Measurements from ENCODE around the gene PRIMA1. TPM values are rescaled to one million over a fixed set of nuclear protein-coding genes. Genes with fewer than 3 reads are reported as not detected.

Gene PRIMA1
- total RNA-seq, 1 experiment from 2014 or later, result 2.3 TPM

DNA sequence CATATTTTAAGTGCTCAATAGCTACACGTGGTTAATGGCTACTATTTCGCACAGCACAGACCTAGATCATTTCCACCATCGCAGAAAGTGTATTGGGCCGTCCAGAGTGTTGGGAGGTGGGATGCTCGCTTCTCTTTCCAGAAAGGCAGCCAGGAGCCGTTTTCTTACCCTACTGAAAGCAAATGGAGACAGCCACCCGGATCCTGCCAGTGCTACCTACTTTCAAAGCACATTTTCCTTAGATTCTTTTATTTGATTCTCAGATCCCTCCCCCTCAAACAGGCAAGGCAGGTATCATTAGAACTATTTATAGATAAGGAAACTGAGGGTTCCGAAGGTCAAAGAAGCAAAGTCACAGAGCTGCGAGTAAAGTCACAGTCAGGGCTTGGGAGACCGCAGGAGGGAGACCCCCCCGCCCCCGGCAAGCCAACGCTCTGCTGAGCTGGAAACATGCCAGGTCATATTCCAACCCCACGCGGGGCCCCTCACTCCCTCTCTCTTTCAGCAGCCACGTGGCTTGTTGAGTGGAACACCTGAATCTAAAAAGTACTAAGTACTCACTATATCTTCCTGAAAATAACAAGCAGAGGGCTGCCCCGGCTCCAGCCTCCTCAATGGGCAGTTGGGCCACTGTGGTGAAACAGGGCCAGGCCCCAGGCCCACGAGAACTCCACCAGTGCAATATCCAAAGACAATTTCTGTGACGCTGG, 36.2 kb downstream of the PRIMA1 start:
- Histone ChIP-seq H4K8ac (replicated peaks; ENCODE audit: insufficient read length, low read depth, low read length) (no peak overlapping the region), H2BK15ac (ENCODE audit: low read depth, low read length) (no peak overlapping the region), H2AK5ac (ENCODE audit: insufficient read length, low read length) (no peak overlapping the region), H4K20me1 (ENCODE audit: control insufficient read depth, insufficient read depth, insufficient read length) (no peaks in the 10 kb centered on the region), H3K27me3 (ENCODE audit: insufficient read depth, low read length) (no peaks in the 10 kb centered on the region), H2BK5ac (ENCODE audit: insufficient read length, low read length) (no peak overlapping the region), H3K9me3 (ENCODE audit: control insufficient read depth, low read depth, low read length) (no peaks in the 10 kb centered on the region), H2BK20ac (ENCODE audit: low read depth, low read length, poor library complexity, severe bottlenecking) (no peak overlapping the region), H3K56ac (ENCODE audit: insufficient read length, low read depth, low read length) (no peak overlapping the region), H4K5ac (ENCODE audit: insufficient read length, low read depth, low read length) (no peak overlapping the region), H3K27ac (ENCODE audit: insufficient read length, low read depth, low read length) (no peak overlapping the region), H3K4me1 (ENCODE audit: insufficient read depth, low read length) (no peaks in the 10 kb centered on the region), H3K9ac (ENCODE audit: extremely low read depth, insufficient read length, low read length) (no peak overlapping the region), H3K14ac (ENCODE audit: insufficient read depth, low read length) (no peak overlapping the region), H2BK120ac (ENCODE audit: low read depth, low read length, poor library complexity, severe bottlenecking) (no peak overlapping the region), H3K79me2 (ENCODE audit: insufficient read depth, low read length) (no peaks in the 10 kb centered on the region), H3T11ph (ENCODE audit: low read length) (no peak overlapping the region), H3K4ac (ENCODE audit: low read depth, low read length) (no peak overlapping the region), H4K91ac (ENCODE audit: insufficient read length, low read depth, low read length) (no peak overlapping the region), H3K4me2 (ENCODE audit: insufficient read depth, insufficient read length, low read length) (no peak overlapping the region), H2AFZ (ENCODE audit: low read length) (no peak overlapping the region), H3K79me1 (ENCODE audit: insufficient read depth, low read depth, low read length, poor library complexity, severe bottlenecking) (no peaks in the 10 kb centered on the region), H3K18ac (ENCODE audit: insufficient read length, low read depth, low read length) (no peak overlapping the region), H3K23me2 (ENCODE audit: insufficient read length, low read depth, low read length, poor library complexity, severe bottlenecking) (no peaks in the 10 kb centered on the region), H3K23ac (ENCODE audit: insufficient read length, low read depth, low read length) (no peak overlapping the region), H2BK12ac (ENCODE audit: insufficient read length, low read depth, low read length) (no peak overlapping the region)
- no CpG with 5 or more reads among the region's 19 CpGs for WGBS (ENCODE audit: extremely low coverage, insufficient read length, low lambda C conversion rate)
- DNase-seq, result no peak
- Mint-ChIP-seq H3K27ac (peak overlapping the region in 1 of 3 experiments; percentile 23; a peak in 1 of 7 replicates), H3K9me3 (no peaks in the 10 kb centered on the region), H3K4me3 (no peak overlapping the region), H3K27me3 (ENCODE audit: low read depth) (peaks cover 1% of the 10 kb centered on the region; the same call in 1 of the 2 replicates), H3K36me3 (ENCODE audit: insufficient read depth in 1 of 3, low read depth in 3 of 3) (no peaks in the 10 kb centered on the region), H3K4me1 (peaks cover 8 to 9% of the 10 kb centered on the region in 2 experiments)
- TF ChIP-seq, protein P1, sequence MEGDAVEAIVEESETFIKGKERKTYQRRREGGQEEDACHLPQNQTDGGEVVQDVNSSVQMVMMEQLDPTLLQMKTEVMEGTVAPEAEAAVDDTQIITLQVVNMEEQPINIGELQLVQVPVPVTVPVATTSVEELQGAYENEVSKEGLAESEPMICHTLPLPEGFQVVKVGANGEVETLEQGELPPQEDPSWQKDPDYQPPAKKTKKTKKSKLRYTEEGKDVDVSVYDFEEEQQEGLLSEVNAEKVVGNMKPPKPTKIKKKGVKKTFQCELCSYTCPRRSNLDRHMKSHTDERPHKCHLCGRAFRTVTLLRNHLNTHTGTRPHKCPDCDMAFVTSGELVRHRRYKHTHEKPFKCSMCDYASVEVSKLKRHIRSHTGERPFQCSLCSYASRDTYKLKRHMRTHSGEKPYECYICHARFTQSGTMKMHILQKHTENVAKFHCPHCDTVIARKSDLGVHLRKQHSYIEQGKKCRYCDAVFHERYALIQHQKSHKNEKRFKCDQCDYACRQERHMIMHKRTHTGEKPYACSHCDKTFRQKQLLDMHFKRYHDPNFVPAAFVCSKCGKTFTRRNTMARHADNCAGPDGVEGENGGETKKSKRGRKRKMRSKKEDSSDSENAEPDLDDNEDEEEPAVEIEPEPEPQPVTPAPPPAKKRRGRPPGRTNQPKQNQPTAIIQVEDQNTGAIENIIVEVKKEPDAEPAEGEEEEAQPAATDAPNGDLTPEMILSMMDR (conservative IDR thresholded peaks at IDR 0.05), result no peak

Measured in H9 (cell line).